LNCAP (cell line): ENCODE measurements around the gene EIPR1.

Source experiments
- TF ChIP-seq, protein P1 (sequence below): fragments of 450-650 bp; IDR thresholded peaks from 2 replicates; pipeline ENCODE4 v1.5.1; 2017; ENCODE audit warnings: mild to moderate bottlenecking

Gene EIPR1

DNA sequence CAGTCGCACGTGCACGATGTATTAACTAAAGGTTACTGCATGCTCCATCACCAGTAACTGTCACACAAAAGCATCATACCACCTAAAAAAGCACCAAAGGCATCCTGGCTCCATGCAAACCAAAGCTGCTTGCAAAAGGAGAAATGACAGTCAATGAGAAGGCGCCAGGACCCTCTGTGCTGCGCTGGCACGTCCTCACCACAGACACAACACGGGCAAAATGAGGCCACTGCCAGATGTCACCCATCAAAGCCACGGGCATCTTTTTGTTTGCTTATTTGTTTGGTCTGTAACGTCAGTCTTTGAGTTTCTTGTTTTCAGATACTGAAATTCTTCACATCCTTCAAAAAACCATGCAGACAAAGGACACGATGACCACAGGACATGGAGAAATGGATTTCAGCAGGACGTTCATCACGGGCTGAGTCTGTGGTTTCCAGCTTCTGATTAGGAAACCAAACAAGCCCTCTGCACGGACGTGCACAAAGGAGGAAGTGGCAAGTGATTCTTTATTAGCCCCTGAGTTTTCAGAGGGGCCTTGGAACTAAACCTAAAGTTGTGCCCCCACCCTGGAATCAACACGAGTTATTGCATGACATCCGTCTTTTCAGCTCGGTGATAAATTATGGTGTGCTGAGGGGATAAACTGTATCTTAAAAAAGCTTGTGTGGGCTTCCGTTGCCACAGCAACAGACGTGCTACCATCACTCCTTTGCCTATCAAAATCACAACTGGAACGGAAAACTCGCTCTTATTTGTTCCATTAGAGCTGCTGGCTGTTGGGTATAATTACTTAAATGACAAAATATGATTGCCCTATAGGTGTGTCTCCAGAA lies 181.8 kb downstream of the EIPR1 start:
- TF ChIP-seq, protein P1, sequence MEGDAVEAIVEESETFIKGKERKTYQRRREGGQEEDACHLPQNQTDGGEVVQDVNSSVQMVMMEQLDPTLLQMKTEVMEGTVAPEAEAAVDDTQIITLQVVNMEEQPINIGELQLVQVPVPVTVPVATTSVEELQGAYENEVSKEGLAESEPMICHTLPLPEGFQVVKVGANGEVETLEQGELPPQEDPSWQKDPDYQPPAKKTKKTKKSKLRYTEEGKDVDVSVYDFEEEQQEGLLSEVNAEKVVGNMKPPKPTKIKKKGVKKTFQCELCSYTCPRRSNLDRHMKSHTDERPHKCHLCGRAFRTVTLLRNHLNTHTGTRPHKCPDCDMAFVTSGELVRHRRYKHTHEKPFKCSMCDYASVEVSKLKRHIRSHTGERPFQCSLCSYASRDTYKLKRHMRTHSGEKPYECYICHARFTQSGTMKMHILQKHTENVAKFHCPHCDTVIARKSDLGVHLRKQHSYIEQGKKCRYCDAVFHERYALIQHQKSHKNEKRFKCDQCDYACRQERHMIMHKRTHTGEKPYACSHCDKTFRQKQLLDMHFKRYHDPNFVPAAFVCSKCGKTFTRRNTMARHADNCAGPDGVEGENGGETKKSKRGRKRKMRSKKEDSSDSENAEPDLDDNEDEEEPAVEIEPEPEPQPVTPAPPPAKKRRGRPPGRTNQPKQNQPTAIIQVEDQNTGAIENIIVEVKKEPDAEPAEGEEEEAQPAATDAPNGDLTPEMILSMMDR, result no peak

DNA sequence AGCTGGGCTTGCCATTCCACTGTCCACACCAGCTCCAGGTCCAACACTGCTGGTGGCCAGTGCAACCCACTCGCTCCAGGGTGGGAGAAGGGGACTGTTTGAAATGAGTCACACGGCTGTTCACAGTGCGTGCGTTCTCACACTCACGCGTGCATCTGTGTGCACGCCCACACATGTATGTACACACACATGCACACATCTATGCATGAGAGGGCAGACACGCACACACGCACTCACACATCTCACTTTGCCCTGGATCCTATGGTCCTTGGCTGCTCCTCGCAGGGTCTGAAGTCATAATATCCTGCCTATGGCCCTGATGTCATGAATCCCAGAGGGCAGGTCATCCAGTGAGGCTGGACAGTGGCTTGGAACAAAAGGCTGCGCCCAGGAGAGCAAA lies 182.8 kb downstream of the EIPR1 start:
- TF ChIP-seq, protein P1, result no peak

DNA sequence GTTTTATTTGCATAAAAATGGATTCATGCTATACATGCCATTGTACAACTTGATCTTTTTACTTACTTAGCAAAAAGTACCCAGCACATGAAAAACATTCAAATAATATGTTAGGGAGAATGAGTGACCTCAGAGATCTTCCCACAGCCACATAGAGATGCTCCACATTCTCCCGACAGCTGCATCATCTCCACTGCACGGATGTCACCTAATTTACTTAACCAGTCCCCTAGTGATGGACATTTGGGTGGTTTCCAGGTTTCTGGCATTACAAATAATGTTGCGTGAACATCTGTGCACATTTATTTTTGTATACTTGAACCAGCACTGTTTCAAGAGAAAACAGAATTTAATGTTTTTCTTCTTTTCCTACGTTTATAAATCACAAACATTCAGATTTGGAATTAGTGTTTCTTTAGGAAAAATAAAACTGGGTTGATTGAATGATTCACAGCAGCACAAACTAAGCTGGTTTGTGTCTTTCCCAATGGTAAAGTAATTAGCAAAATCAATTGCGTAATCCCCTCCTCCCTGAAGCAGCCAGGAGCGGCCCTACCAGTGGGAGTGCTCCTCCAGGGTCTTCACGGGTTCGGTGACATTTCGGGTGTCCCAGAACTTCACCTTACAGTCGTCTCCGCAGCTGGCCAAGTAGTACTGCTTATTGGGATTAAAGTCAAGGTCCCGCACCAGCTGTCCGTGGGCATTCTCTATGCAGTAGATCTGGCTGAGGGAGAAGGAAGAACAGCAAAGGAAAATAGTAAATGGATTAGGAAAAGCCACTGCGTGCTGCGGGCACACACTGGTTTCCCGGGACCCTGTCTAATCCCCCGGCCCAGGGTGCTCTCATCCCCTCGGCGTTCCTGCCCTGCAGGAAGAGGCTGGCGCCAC lies 183.9 kb downstream of the EIPR1 start:
- TF ChIP-seq, protein P1, result no peak

DNA sequence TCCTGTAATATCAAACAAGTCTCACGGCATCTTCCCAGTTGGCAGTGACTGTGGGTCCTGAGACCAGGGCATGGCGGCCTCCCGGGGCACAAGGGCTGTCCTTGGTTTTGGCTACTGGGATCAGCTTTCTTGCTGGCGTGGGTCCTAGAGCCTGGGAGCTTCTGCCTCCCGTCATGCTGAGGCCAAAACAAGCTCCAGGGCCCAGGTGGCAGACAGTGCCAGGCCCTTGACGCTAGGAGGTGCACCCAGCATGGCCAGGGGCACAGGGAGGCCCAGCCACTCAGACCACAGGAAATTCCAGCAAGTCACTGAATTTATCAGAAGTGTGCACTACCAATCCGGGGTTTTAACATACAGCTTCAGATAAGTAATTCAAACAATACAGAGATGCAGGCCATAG lies 184.7 kb downstream of the EIPR1 start:
- TF ChIP-seq, protein P1, result peak; percentile 53

DNA sequence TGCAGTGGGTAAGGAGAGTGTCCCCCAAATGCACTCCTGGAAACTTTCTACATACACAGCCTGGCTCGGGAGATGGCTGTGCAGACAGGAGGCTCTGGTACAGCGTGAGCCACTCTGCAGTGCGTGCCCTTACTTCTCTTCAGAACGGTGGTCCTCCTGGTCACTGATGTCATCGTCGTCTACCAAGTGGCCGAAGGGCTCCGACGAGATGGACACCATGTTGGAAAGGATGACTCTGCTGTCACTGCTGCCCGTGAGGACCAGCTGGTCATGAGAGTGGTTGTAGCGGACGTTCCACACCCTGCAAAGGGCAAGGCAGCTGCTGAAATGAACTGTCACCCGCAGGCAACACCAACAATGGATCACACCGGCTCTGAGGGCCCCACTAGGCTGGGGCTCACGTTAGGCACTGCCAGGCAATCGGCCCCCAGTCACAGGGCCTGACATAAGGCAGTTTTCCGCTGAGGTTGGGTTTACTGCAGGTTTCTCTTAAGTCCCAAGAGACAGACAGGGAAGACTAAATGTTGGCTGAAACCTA lies 185.3 kb downstream of the EIPR1 start:
- TF ChIP-seq, protein P1, result no peak

DNA sequence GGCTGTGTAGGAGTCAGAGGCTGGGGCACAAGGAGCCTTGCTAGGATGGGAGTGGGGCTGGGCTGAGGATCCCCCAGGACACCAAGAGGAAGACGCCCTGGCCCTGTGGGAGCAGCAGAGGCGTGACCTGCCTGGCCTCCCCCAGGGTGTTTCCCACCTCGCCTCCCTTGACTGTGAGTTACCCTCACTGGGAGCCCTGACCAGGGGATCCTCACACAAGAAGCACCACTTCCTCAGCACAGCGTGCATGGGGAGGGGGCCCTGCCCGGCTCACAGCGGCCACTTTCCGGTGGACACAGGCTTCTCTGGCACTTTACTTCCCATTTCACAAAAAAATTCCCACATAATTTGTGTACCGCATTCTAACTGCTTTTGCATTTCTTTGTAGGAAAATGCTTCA lies 187.7 kb downstream of the EIPR1 start:
- TF ChIP-seq, protein P1, result no peak

DNA sequence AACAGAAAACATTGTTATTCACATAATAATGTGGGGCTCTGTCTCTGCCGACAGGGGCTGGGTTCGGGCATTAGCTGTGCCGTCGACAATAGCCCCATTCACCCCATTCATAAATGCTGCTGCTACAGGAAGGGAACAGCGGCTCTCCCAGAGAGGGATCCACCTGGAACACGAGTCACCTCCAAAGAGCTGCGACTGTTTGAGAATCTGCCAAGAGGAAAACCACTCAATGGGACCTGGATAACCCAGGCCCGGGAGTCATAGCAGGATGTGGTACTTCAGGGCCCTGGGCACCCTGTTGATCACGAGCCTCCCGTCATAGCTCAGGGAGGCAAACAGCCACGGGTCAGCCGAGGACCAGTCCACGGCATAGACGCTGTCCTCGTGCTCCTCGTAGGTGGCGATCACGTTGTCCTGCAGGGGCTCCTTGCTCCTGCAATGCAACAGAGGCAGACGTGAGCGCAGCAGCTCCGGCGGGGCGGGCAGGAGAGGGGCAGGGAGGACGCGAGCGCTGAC lies 188.5 kb downstream of the EIPR1 start:
- TF ChIP-seq, protein P1, result no peak
